ENCODE measurements around the gene NAPEPLD. TPM values are rescaled to one million over a fixed set of nuclear protein-coding genes. Genes with fewer than 3 reads are reported as not detected.
A peak's percentile ranks its signal among the peaks of the same experiment; 100 is the strongest.
"Not testable (repeated sequence)": the region's sequence is repeated elsewhere in the genome, so short reads cannot be mapped to it uniquely, and the experiment has no call there.

Gene NAPEPLD
- polyA plus RNA-seq (2014; cell fraction: cytosol; rRNA removed) = 6.1 and 6.3 TPM in 2 replicates
- 16.5 and 32.3 TPM in 2 replicates for polyA plus RNA-seq (2014; cell fraction: nucleus; rRNA removed)

- DNase-seq (ENCODE audit: low spot score) = peak; percentile 90
Measured at GRCh38 chr7:103148994-103149807, at the start of gene NAPEPLD. NAPEPLD (minus strand) TSS chr7:103149099; CDS start chr7:103128776, 20,323 bp downstream.

- DNase-seq (ENCODE audit: low spot score) = peak; percentile 52
Measured at GRCh38 chr7:103198079-103198478, 49.2 kb upstream of the NAPEPLD start.

GRCh38 chr7:103195364-103195763 lies 46.5 kb upstream of the NAPEPLD start:
- not testable (repeated sequence) for DNase-seq (ENCODE audit: low spot score)

- DNase-seq (ENCODE audit: low spot score) = not testable (repeated sequence)
Measured at GRCh38 chr7:103172415-103173146, 23.7 kb upstream of the NAPEPLD start.

GRCh38 chr7:103171695-103172414 lies 23.0 kb upstream of the NAPEPLD start:
- DNase-seq (ENCODE audit: low spot score) = not testable (repeated sequence)

- DNase-seq (ENCODE audit: low spot score) = not testable (repeated sequence)
Measured at GRCh38 chr7:103166921-103167544, 18.1 kb upstream of the NAPEPLD start.

GRCh38 chr7:103163087-103163825 lies 14.4 kb upstream of the NAPEPLD start:
- not testable (repeated sequence) for DNase-seq (ENCODE audit: low spot score)

- DNase-seq (ENCODE audit: low spot score) = not testable (repeated sequence)
Measured at GRCh38 chr7:103162641-103163040, 13.7 kb upstream of the NAPEPLD start.

- not testable (repeated sequence) for DNase-seq (ENCODE audit: low spot score)
Measured at GRCh38 chr7:103161998-103162616, 13.2 kb upstream of the NAPEPLD start.

- not testable (repeated sequence) for DNase-seq (ENCODE audit: low spot score)
Measured at GRCh38 chr7:103159072-103159471, 10.2 kb upstream of the NAPEPLD start.

- not testable (repeated sequence) for DNase-seq (ENCODE audit: low spot score)
Measured at GRCh38 chr7:103155331-103156024, 6.6 kb upstream of the NAPEPLD start.

- DNase-seq (ENCODE audit: low spot score) = no peak
Measured at GRCh38 chr7:103154042-103154441, 5.1 kb upstream of the NAPEPLD start.

GRCh38 chr7:103152744-103153617 lies 4.1 kb upstream of the NAPEPLD start:
- not testable (repeated sequence) for DNase-seq (ENCODE audit: low spot score)

GRCh38 chr7:103151993-103152676 lies 3.2 kb upstream of the NAPEPLD start:
- not testable (repeated sequence) for DNase-seq (ENCODE audit: low spot score)

- DNase-seq (ENCODE audit: low spot score) = no peak
Measured at GRCh38 chr7:103150192-103150591, 1.3 kb upstream of the NAPEPLD start.

GRCh38 chr7:103149808-103150180 lies 895 bp upstream of the NAPEPLD start:
- no peak for DNase-seq (ENCODE audit: low spot score)

GRCh38 chr7:103148131-103148993 lies 537 bp downstream of the NAPEPLD start:
- no peak for DNase-seq (ENCODE audit: low spot score)

All from SK-N-DZ (cell line).